Germinal center (tissue), 1 donor: ENCODE data around the gene PRDM16.

Experiments
- DNase-seq: peaks from one replicate; pipeline ENCODE4 v3.0.0; 2012; ENCODE audit warnings: mixed read lengths, low spot score

PRDM16 gene

GRCh38 chr1:3323021-3323795 is 254.2 kb downstream of the PRDM16 start:
- no peak for DNase-seq

- DNase-seq = no peak
Observed at GRCh38 chr1:3323796-3324703, 255.0 kb downstream of the PRDM16 start.

GRCh38 chr1:3324704-3325535 is 255.9 kb downstream of the PRDM16 start:
- no peak for DNase-seq

GRCh38 chr1:3326516-3327388 is 257.7 kb downstream of the PRDM16 start:
- DNase-seq = no peak

GRCh38 chr1:3327389-3327702 is 258.3 kb downstream of the PRDM16 start:
- DNase-seq = no peak

- DNase-seq = no peak
Observed at GRCh38 chr1:3327936-3328590, 259.1 kb downstream of the PRDM16 start.

GRCh38 chr1:3329640-3330281 is 260.8 kb downstream of the PRDM16 start:
- no peak for DNase-seq

- no peak for DNase-seq
Observed at GRCh38 chr1:3330771-3331245, 261.8 kb downstream of the PRDM16 start.

GRCh38 chr1:3331564-3331963 is 262.6 kb downstream of the PRDM16 start:
- no peak for DNase-seq

GRCh38 chr1:3332043-3332442 is 263.0 kb downstream of the PRDM16 start:
- no peak for DNase-seq

- no peak for DNase-seq
Observed at GRCh38 chr1:3332662-3333061, 263.7 kb downstream of the PRDM16 start.

- no peak for DNase-seq
Observed at GRCh38 chr1:3333903-3334302, 264.9 kb downstream of the PRDM16 start.

GRCh38 chr1:3334366-3334765 is 265.4 kb downstream of the PRDM16 start:
- DNase-seq = no peak

GRCh38 chr1:3335754-3336640 is 267.0 kb downstream of the PRDM16 start:
- no peak for DNase-seq

- DNase-seq = no peak
Observed at GRCh38 chr1:3336641-3337630, 267.9 kb downstream of the PRDM16 start.

GRCh38 chr1:3337798-3338724 is 269.1 kb downstream of the PRDM16 start:
- no peak for DNase-seq

- no peak for DNase-seq
Observed at GRCh38 chr1:3338725-3339070, 269.7 kb downstream of the PRDM16 start.
